Liver (tissue), 3 donors: ENCODE measurements around the gene SOSTDC1.

Experiments
- ATF3 ChIP-seq: IDR thresholded peaks from 2 replicates; pipeline ENCODE4 v1.6.1; 2016; ENCODE audit warnings: antibody characterized with exemption
- CTCF ChIP-seq: fragments of 150-350 bp; IDR thresholded peaks from 2 replicates; pipeline ENCODE4 v1.5.1; 2017; ENCODE audit warnings: improper control_type of control experiment, low read depth, low read length; ENCODE audit not compliant: missing input control
- GABPA ChIP-seq, 2 donors: IDR thresholded peaks in 1 of 2; conservative IDR thresholded peaks in 1 of 2; 2 replicates each; pipeline ENCODE4 v1.6.1; 2016; ENCODE audit warnings: antibody characterized with exemption in 2 of 2, mild to moderate bottlenecking in 1 of 2, moderate library complexity in 1 of 2
- HNF4G ChIP-seq: IDR thresholded peaks from 2 replicates; pipeline ENCODE4 v1.6.1; 2016; ENCODE audit warnings: antibody characterized with exemption
- JUND ChIP-seq, 2 donors: IDR thresholded peaks; 2 replicates each; pipeline ENCODE4 v1.6.1; 2016; ENCODE audit warnings: antibody characterized with exemption in 2 of 2
- MAX ChIP-seq: IDR thresholded peaks from 2 replicates; pipeline ENCODE4 v1.6.1; 2016; ENCODE audit warnings: antibody characterized with exemption
- REST ChIP-seq: IDR thresholded peaks from 2 replicates; pipeline ENCODE4 v1.6.1; 2016; ENCODE audit warnings: antibody characterized with exemption, mild to moderate bottlenecking
- TAF1 ChIP-seq: conservative IDR thresholded peaks from 2 replicates; pipeline ENCODE4 v1.6.1; 2016; ENCODE audit warnings: antibody characterized with exemption, mild to moderate bottlenecking
- YY1 ChIP-seq: IDR thresholded peaks from 2 replicates; pipeline ENCODE4 v1.6.1; 2016; ENCODE audit warnings: antibody characterized with exemption, mild to moderate bottlenecking
- ZBTB33 ChIP-seq: IDR thresholded peaks from 2 replicates; pipeline ENCODE4 v1.6.1; 2016; ENCODE audit warnings: antibody characterized with exemption
- donor health status: healthy.
- donor health status: healthy.

- no peak for TF ChIP-seq CTCF
- TF ChIP-seq GABPA (IDR thresholded peaks at IDR 0.05 in 1 of 2, conservative IDR thresholded peaks at IDR 0.05 in 1 of 2) = no peak
- TF ChIP-seq ZBTB33 = no peak
- no peak for TF ChIP-seq JUND (IDR thresholded peaks at IDR 0.05)
- no peak for TF ChIP-seq REST
- no peak for TF ChIP-seq MAX
- no peak for TF ChIP-seq ATF3
- no peak for TF ChIP-seq YY1
- no peak for TF ChIP-seq HNF4G
- no peak for TF ChIP-seq TAF1
These were observed 37.4 kb downstream of the SOSTDC1 start for GRCh38 chr7:16428182-16428581.
